Keratinocyte (primary cell): ENCODE data around the gene CNN2. TPM values are rescaled to one million over a fixed set of nuclear protein-coding genes. Genes with fewer than 3 reads are reported as not detected.

Source experiments
- DNase-seq: peaks from one replicate; pipeline ENCODE4 v3.0.0-alpha.2; 2011; ENCODE audit warnings: low read depth, missing footprints, low spot score
- FAIRE-seq: peaks from 2 replicates; lab custom pipeline; 2011; peaks lifted over from hg19 to GRCh38; lab: Jason Lieb, UNC
- H2AFZ ChIP-seq: 2 replicates; pipeline ENCODE4 v1.6.0; 2012; ENCODE audit warnings: low read length, control low read depth, inconsistent platforms; ENCODE audit not compliant: control insufficient read depth
- H3K27ac ChIP-seq: 2 replicates; pipeline ENCODE4 v1.5.1; 2011; ENCODE audit warnings: low read length; ENCODE audit not compliant: control insufficient read depth, insufficient read depth
- H3K27me3 ChIP-seq: 3 replicates; pipeline ENCODE4 v1.6.0; 2011; ENCODE audit warnings: low read length; ENCODE audit not compliant: control insufficient read depth, insufficient read depth; ENCODE audit errors: extremely low read depth
- H3K36me3 ChIP-seq, 2 experiments: 2 replicates in 1 of 2; 3 replicates in 1 of 2; pipeline ENCODE4 v1.5.1; 2011; ENCODE audit warnings: low read length in 2 of 2, mild to moderate bottlenecking in 1 of 2; ENCODE audit not compliant: control insufficient read depth in 2 of 2, insufficient read depth in 2 of 2; ENCODE audit errors: extremely low read depth in 1 of 2
- H3K4me1 ChIP-seq: 3 replicates; pipeline ENCODE4 v1.5.1; 2011; ENCODE audit warnings: low read length; ENCODE audit not compliant: control insufficient read depth, insufficient read depth; ENCODE audit errors: extremely low read depth
- H3K4me2 ChIP-seq: 3 replicates; pipeline ENCODE4 v1.6.0; 2011; ENCODE audit warnings: low read depth, low read length; ENCODE audit not compliant: control insufficient read depth, insufficient read depth; ENCODE audit errors: extremely low read depth
- H3K4me3 ChIP-seq, 3 experiments: fragments of 200-600 bp in 1 of 3; sonication (generic) in 1 of 3; 2 replicates in 2 of 3; 3 replicates in 1 of 3; pipeline ENCODE4 v1.5.1; 2011 to 2016; ENCODE audit warnings: low read length in 3 of 3, mild to moderate bottlenecking in 3 of 3, control low read depth in 2 of 3, inconsistent platforms in 1 of 3, low read depth in 1 of 3, mixed read lengths in 1 of 3, mixed run types in 1 of 3, moderate library complexity in 1 of 3; ENCODE audit not compliant: control insufficient read depth in 2 of 3, insufficient read depth in 2 of 3; ENCODE audit errors: extremely low read depth in 1 of 3
- H3K79me2 ChIP-seq: 2 replicates; pipeline ENCODE4 v1.6.0; 2012; ENCODE audit warnings: low read length; ENCODE audit not compliant: control insufficient read depth, insufficient read depth
- H3K9ac ChIP-seq: 3 replicates; pipeline ENCODE4 v1.6.0; 2011; ENCODE audit warnings: low read length; ENCODE audit not compliant: control insufficient read depth, insufficient read depth; ENCODE audit errors: extremely low read depth
- H3K9me1 ChIP-seq: 3 replicates; pipeline ENCODE4 v1.6.0; 2011; ENCODE audit warnings: low read length; ENCODE audit not compliant: control insufficient read depth, insufficient read depth; ENCODE audit errors: extremely low read depth
- H3K9me3 ChIP-seq: 2 replicates; pipeline ENCODE4 v1.5.1; 2012; ENCODE audit warnings: low read depth, low read length; ENCODE audit not compliant: control insufficient read depth
- H4K20me1 ChIP-seq: 3 replicates; pipeline ENCODE4 v1.6.0; 2011; ENCODE audit warnings: low read length; ENCODE audit not compliant: control insufficient read depth, insufficient read depth; ENCODE audit errors: extremely low read depth
- CTCF ChIP-seq, 3 experiments: IDR thresholded peaks in 1 of 3; conservative IDR thresholded peaks in 1 of 3; optimal IDR thresholded peaks in 1 of 3; 2 replicates in 2 of 3; 3 replicates in 1 of 3; pipeline versions ENCODE3 to v1.5.1; 2011; ENCODE audit warnings: low read length in 3 of 3, mild to moderate bottlenecking in 3 of 3, moderate library complexity in 2 of 3, control low read depth in 1 of 3, inconsistent platforms in 1 of 3; ENCODE audit not compliant: insufficient read depth in 2 of 3; ENCODE audit errors: extremely low read depth in 1 of 3
- EZH2 ChIP-seq: IDR thresholded peaks from one replicate; pipeline ENCODE4 v1.6.1; 2012; ENCODE audit warnings: inconsistent platforms, mild to moderate bottlenecking, low read length, moderate library complexity
- dilution Hi-C: fragments of 300-500 bp; cut with MboI; formaldehyde crosslinking; loops from one replicate; pipeline ENCODE4 v1.7.0; 2020; ENCODE audit warnings: low sequenced_read_pairs; ENCODE audit not compliant: extremely low pct_ligation_motif_present
- polyA plus RNA-seq, 5 experiments: library from polyadenylated mRNA; depleted of rRNA in 3 of 5; stranded (reverse) in 3 of 5; stranded (forward) in 1 of 5; unstranded in 1 of 5; fragments of >200 nt; gene quantifications; 1 replicate in 1 of 5; 2 replicates in 3 of 5; 3 replicates in 1 of 5; pipeline versions ENCODE4 v1.2.1 to v1.2.3, GENCODE V29; 2011 to 2012; ENCODE audit warnings: missing spikeins in 2 of 5, low read depth in 1 of 5, low replicate concordance in 1 of 5

CNN2 gene
- polyA plus RNA-seq, 1 donor (not counting 4 experiments of a cell fraction or from before 2014, with no cell fraction given), result 136 TPM

- Histone ChIP-seq H3K9ac (no peak overlapping the region), H3K4me2 (no peak overlapping the region), H3K27me3 (peaks cover 53% of the 10 kb centered on the region), H3K9me3 (no peaks in the 10 kb centered on the region), H3K4me3 (no peak overlapping the region), H3K36me3 (peaks cover 5 to 6% of the 10 kb centered on the region in 2 experiments), H2AFZ (no peak overlapping the region), H4K20me1 (peaks cover 3% of the 10 kb centered on the region), H3K9me1 (no peaks in the 10 kb centered on the region), H3K4me1 (peaks cover 12% of the 10 kb centered on the region), H3K27ac (no peak overlapping the region), H3K79me2 (no peaks in the 10 kb centered on the region)
- TF ChIP-seq CTCF (optimal IDR thresholded peaks at IDR 0.05 in 1 of 3, IDR thresholded peaks at IDR 0.05 in 1 of 3, conservative IDR thresholded peaks at IDR 0.05 in 1 of 3; ENCODE audit: extremely low read depth in 1 of 3, insufficient read depth in 2 of 3, low read length in 3 of 3), result no peak
- TF ChIP-seq EZH2, result no peak
- DNase-seq (no peak), FAIRE-seq (no peak)
- dilution Hi-C loops, result no loop called here
These were observed 28.3 kb upstream of the CNN2 start for GRCh38 chr19:998064-998463.

- dilution Hi-C loops, result no loop called here
- FAIRE-seq (no peak), DNase-seq (no peak)
- H3K9me1 ChIP-seq, result no peaks in the 10 kb centered on the region
- no peak overlapping the region for H2AFZ ChIP-seq
- no peak overlapping the region for H3K4me3 ChIP-seq
- H3K4me2 ChIP-seq, result no peak overlapping the region
- H4K20me1 ChIP-seq, result peaks cover 3% of the 10 kb centered on the region
- no peaks in the 10 kb centered on the region for H3K79me2 ChIP-seq
- peaks cover 12% of the 10 kb centered on the region for H3K4me1 ChIP-seq
- peaks cover 53% of the 10 kb centered on the region for H3K27me3 ChIP-seq
- no peak overlapping the region for H3K9ac ChIP-seq
- H3K9me3 ChIP-seq, result no peaks in the 10 kb centered on the region
- H3K36me3 ChIP-seq, result peaks cover 1 to 3% of the 10 kb centered on the region in 2 experiments
- no peak overlapping the region for H3K27ac ChIP-seq
- no peak for TF ChIP-seq CTCF (optimal IDR thresholded peaks at IDR 0.05 in 1 of 3, IDR thresholded peaks at IDR 0.05 in 1 of 3, conservative IDR thresholded peaks at IDR 0.05 in 1 of 3; ENCODE audit: extremely low read depth in 1 of 3, insufficient read depth in 2 of 3, low read length in 3 of 3)
- TF ChIP-seq EZH2, result no peak
These were observed 27.1 kb upstream of the CNN2 start for GRCh38 chr19:999379-999719.
